Measurements from ENCODE around the gene ARAP1.

Gene ARAP1

GRCh38 chr11:72665911-72666472 is 86.2 kb downstream of the ARAP1 start:
- H3K4me2 ChIP-seq: no peak overlapping the region
- H2AFZ ChIP-seq (ENCODE audit: low read depth): no peak overlapping the region
- peaks cover 21% of the 10 kb centered on the region for H3K4me1 ChIP-seq (ENCODE audit: low read depth, poor library complexity, severe bottlenecking)
- H3K27ac ChIP-seq: no peak overlapping the region
- no peaks in the 10 kb centered on the region for H3K36me3 ChIP-seq (ENCODE audit: insufficient read depth)
- H3K4me3 ChIP-seq (IDR thresholded peaks at IDR 0.05; ENCODE audit: insufficient read depth, low read depth, low read length): no peak overlapping the region
- no peak overlapping the region for H3K9ac ChIP-seq
- peaks cover 33% of the 10 kb centered on the region for H3K27me3 ChIP-seq (ENCODE audit: insufficient read depth, low read depth)
- no peaks in the 10 kb centered on the region for H3K79me2 ChIP-seq (ENCODE audit: insufficient read depth, low read depth)
- no peaks in the 10 kb centered on the region for H4K20me1 ChIP-seq (ENCODE audit: insufficient read depth)
- TF ChIP-seq CTCF (conservative IDR thresholded peaks at IDR 0.05; ENCODE audit: low read depth, low read length): no peak

- Histone ChIP-seq H2AFZ (ENCODE audit: low read depth) (no peak overlapping the region), H3K27ac (no peak overlapping the region), H3K4me1 (ENCODE audit: low read depth, poor library complexity, severe bottlenecking) (no peaks in the 10 kb centered on the region), H3K4me3 (IDR thresholded peaks at IDR 0.05; ENCODE audit: insufficient read depth, low read depth, low read length) (no peak overlapping the region), H4K20me1 (ENCODE audit: insufficient read depth) (no peaks in the 10 kb centered on the region), H3K27me3 (ENCODE audit: insufficient read depth, low read depth) (peaks cover 40% of the 10 kb centered on the region), H3K9ac (no peak overlapping the region), H3K36me3 (ENCODE audit: insufficient read depth) (no peaks in the 10 kb centered on the region), H3K79me2 (ENCODE audit: insufficient read depth, low read depth) (no peaks in the 10 kb centered on the region), H3K4me2 (no peak overlapping the region)
- TF ChIP-seq CTCF (conservative IDR thresholded peaks at IDR 0.05; ENCODE audit: low read depth, low read length): no peak
Measured at GRCh38 chr11:72662036-72662435, 90.2 kb downstream of the ARAP1 start.

GRCh38 chr11:72661486-72661885 is 90.7 kb downstream of the ARAP1 start:
- Histone ChIP-seq H3K27ac (no peak overlapping the region), H3K4me1 (ENCODE audit: low read depth, poor library complexity, severe bottlenecking) (no peaks in the 10 kb centered on the region), H3K79me2 (ENCODE audit: insufficient read depth, low read depth) (no peaks in the 10 kb centered on the region), H3K4me3 (IDR thresholded peaks at IDR 0.05; ENCODE audit: insufficient read depth, low read depth, low read length) (no peak overlapping the region), H3K27me3 (ENCODE audit: insufficient read depth, low read depth) (peaks cover 40% of the 10 kb centered on the region), H2AFZ (ENCODE audit: low read depth) (no peak overlapping the region), H3K36me3 (ENCODE audit: insufficient read depth) (no peaks in the 10 kb centered on the region), H3K9ac (no peak overlapping the region), H3K4me2 (no peak overlapping the region), H4K20me1 (ENCODE audit: insufficient read depth) (no peaks in the 10 kb centered on the region)
- no peak for TF ChIP-seq CTCF (conservative IDR thresholded peaks at IDR 0.05; ENCODE audit: low read depth, low read length)

GRCh38 chr11:72658989-72659640 is 93.1 kb downstream of the ARAP1 start:
- no peak overlapping the region for H3K4me3 ChIP-seq (IDR thresholded peaks at IDR 0.05; ENCODE audit: insufficient read depth, low read depth, low read length)
- H3K79me2 ChIP-seq (ENCODE audit: insufficient read depth, low read depth): no peaks in the 10 kb centered on the region
- H3K9ac ChIP-seq: no peak overlapping the region
- no peaks in the 10 kb centered on the region for H3K36me3 ChIP-seq (ENCODE audit: insufficient read depth)
- no peaks in the 10 kb centered on the region for H4K20me1 ChIP-seq (ENCODE audit: insufficient read depth)
- no peak for TF ChIP-seq CTCF (conservative IDR thresholded peaks at IDR 0.05; ENCODE audit: low read depth, low read length)
- no peak overlapping the region for H3K27ac ChIP-seq
- H2AFZ ChIP-seq (ENCODE audit: low read depth): no peak overlapping the region
- no peak overlapping the region for H3K4me2 ChIP-seq
- H3K27me3 ChIP-seq (ENCODE audit: insufficient read depth, low read depth): peaks cover 37% of the 10 kb centered on the region
- no peaks in the 10 kb centered on the region for H3K4me1 ChIP-seq (ENCODE audit: low read depth, poor library complexity, severe bottlenecking)

Measured in KMS-11 (cell line).